Fibroblast of the conjunctiva (primary cell): ENCODE results near the gene OR6C74.

Experiments
- DNase-seq: peaks from one replicate; pipeline ENCODE4 v3.0.0-alpha.2; 2010; ENCODE audit warnings: low read depth

Gene OR6C74

DNA sequence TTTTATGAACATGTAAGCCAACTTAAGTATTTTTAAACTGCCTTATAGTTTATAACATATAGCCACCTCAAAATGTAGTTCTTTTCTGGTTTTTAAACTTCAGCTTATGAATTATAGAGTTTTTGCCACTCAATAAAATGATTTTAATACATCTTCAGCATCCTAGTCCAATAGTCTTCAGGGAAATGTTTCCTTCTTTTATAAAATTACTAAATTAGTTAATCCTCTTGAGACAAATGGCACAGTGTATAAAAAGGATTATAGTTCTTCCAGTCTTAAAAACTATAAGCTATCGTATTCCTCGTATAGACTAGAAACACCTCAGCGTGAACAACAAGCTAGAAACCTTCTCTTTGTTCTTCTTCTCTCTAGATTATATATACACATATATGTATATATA lies at the start of gene OR6C74:
TSS of gene OR6C74 (plus strand) at position 301 of the 400 bp plus-strand sequence. CDS start 2,679 bp downstream, outside the sequence.
- no peak for DNase-seq

DNA sequence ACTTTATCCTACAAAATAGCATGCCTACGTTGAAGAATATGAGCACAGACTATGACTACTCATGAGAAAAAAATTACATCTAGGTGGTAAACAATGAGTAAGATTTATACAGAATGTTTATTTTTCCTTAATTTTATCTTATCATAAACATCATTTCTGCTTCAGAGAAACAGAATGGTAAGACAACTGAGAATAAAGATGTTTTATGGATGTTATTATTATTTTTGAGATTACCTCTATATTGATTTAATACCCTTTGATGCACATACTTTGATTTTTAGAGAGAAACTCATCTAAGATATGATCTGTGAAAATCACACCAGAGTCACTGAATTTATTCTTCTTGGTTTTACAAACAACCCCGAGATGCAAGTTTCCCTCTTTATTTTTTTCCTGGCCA lies 23.7 kb upstream of the OR6C74 start, which contains the start of gene OR10A7:
TSS of gene OR10A7 (plus strand) at position 301 of the 400 bp plus-strand sequence. CDS start at position 301, 0 bp downstream.
- DNase-seq, result no peak

DNA sequence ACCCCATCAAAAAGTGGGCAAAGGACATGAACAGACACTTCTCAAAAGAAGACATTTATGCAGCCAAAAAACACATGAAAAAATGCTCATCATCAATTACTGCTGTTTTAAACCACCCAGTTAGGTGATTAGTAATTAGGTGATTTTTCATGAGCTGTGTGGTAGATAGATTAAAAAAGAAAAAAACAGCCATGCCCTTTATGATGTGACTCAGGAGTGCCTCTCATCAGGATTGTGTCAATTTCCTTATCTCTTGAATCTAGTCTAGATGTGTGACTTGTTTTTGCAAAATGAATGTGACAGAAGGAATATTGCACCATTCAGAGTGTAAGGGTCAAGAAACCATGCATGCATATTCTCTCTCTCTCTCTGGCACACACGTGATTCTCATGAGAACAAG lies 17.9 kb upstream of the OR6C74 start:
- no peak for DNase-seq

DNA sequence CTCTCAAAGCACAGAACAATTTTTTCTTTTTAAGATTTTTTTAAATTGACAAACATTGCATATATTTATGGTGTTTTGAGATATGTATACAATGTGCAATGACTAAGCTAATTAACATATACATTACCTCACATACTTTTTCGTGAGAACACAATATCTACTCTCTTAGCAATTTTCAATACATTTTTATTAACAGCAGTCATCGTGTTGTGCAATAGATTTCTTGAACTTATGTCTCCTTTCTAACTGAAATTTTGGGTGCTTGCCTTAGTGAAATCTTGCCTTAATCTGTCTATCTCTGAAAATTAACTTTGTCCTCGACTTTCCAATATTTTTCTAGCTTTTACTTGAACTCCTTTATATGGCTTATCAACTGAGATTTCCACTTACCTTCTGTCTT lies 16.8 kb upstream of the OR6C74 start:
- no peak for DNase-seq

DNA sequence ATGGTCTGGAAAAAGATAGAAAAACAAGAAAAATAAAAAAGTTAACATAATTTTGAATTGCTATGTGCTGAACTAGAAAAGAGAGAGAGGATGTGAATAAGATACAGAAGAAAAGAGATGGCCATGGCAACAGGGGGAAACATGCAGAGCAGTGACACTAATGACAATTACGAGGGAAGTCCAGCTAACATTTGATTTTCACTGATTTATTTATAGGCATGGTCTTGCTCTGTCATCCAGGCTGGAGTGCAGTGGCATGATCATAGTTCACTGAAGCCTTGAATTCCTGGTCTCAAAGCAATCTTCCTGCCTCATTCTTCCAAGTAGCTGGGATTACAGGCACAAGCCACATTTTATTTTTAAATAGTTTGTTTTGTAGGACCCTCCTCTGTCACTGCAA lies 1.8 kb downstream of the OR6C74 start:
- no peak for DNase-seq

DNA sequence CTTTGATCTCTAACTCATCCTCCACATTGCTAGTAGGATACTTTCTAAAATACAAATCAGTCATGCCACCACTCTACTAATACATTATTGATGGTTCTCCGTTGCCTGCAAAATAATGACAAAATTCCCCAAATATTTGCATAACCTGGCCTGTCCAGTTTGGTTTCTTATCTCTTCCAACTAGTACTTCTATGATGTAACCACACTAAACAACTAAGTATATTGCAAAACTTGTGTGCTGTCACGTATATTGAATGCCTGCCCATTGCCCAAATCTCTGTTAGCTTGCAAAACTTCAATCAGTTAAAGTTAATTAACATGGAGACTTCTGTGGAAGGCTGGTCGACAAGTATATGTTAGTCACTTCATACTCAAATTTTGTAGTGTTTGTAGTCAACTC lies 6.5 kb downstream of the OR6C74 start:
- DNase-seq, result no peak

DNA sequence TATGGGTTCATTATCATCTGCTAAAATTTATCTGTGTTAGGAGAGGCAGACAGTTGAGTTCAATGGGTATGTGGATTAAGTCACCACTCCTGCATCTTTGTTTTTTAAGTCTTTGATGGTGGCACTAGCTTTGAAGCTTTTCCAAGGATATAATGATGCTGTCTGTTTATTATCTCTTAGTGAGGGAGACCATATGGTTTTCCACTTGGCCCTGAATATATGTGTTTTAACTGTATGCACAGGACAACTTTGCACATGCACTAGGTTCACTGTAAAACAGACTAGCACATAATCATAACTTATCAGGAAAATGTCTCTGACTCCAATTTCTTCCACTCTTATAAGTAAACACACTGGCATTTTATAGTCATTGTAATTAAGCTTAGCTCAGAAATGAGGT lies 8.9 kb downstream of the OR6C74 start:
- no peak for DNase-seq

DNA sequence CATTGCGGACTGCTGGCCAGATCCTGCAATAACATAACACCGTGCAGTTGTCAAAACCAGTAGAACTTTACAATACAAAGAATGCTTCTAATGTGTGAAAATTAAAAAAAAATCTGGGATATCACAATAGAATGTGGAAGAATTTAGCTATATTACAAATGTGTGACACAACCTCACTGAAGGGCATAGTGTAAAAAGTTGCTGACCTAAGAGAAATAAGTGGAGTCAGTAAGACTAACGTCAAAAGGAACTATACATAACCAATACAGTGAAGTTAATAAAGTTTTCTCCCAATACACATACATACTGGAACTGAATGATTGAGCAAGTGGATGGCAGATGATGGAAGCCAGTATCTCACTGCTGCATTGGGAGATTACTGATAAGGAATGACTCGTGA lies 12.4 kb downstream of the OR6C74 start:
- no peak for DNase-seq

DNA sequence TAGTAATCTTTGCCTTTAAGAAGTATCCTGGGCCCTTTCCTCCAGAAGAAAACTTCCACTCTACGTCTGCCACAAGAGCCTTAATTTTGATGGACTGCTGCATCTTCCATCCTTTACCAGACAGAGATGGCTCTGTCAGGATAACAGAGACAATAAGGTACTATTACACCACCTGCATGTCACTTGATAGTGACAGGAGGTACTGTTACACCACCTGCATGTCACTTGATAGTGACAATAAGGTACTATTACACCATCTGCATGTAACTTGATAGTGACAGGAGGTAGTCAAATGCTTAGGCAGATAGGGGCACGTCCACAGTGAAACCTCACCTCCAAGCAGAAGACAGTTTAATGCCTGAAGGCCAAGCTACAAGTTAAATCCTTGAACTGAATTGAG lies 13.9 kb downstream of the OR6C74 start:
- no peak for DNase-seq

DNA sequence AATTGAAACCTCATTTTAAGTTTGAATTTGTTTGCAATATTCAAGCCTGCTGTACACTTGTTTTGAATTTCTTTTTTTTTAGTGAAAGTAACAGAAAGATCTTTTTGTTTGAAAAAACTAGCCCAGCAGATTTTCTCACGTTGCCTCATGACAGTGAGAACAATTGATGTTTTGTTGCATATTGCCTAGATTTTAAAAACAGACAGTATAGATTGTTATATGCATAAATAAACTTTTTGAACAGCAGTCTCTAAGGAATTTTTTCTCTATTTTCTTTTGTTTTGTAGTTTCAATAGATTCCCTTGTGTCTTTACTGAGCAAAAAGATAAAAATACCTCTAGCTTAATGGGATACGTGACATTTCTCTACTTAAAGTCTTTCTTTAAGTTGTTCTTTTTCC lies 36.6 kb downstream of the OR6C74 start:
- DNase-seq, result no peak

DNA sequence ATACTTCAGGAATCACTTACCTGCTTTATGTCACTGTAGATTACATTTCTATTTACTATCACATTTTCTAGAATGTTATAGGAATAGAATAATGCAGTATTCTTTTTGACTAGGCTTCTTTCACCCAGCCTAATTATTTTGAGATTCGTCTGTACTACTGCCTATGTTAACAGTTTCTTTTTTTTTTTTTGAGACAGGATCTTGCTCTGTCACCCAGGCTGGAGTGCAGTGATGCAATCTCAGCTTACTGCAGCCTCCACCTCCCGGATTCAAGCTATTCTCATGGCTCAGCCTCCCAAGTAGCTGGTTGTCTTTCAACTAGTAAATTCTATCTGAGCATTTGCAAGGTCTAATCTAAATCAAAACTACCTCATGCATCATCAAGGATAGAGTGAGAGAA lies 45.6 kb downstream of the OR6C74 start:
- no peak for DNase-seq
